H1 (cell line): ENCODE results near the gene MTX1. TPM values are rescaled to one million over a fixed set of nuclear protein-coding genes. Genes with fewer than 3 reads are reported as not detected.

Experiments
- CTCF ChIA-PET: fragments of 300-600 bp; sonication (Branson Sonifier 250); formaldehyde crosslinking; loops from one replicate; lab custom pipeline; 2021; ENCODE audit not compliant: partially characterized antibody; lab: Charles Lee
- POLR2A ChIA-PET: fragments of 300-600 bp; sonication (Branson Sonifier 250); formaldehyde crosslinking; loops from one replicate; lab custom pipeline; 2021; ENCODE audit warnings: inconsistent platforms; ENCODE audit not compliant: partially characterized antibody; lab: Charles Lee
- DNase-seq, 2 experiments: peaks; one replicate each; pipeline versions ENCODE4 v3.0.0 to v3.0.0-alpha.2; 2010 to 2022; ENCODE audit warnings: low spot score in 2 of 2, low read depth in 1 of 2, mixed read lengths in 1 of 2
- FAIRE-seq: peaks from 2 replicates; lab custom pipeline; 2011; peaks lifted over from hg19 to GRCh38; lab: Jason Lieb, UNC
- H2AFZ ChIP-seq: 2 replicates; pipeline ENCODE4 v1.8.1; 2012; ENCODE audit warnings: low read length, inconsistent platforms
- H2AK5ac ChIP-seq: 2 replicates; pipeline ENCODE4 v1.6.1; 2013; ENCODE audit warnings: low read depth, low read length
- H2BK120ac ChIP-seq: replicated peaks from 2 replicates; pipeline ENCODE3; 2013; ENCODE audit warnings: low read depth, low read length, inconsistent platforms
- H2BK12ac ChIP-seq: 2 replicates; pipeline ENCODE4 v1.6.1; 2013; ENCODE audit warnings: low read depth, low read length
- H2BK15ac ChIP-seq: 2 replicates; pipeline ENCODE4 v1.6.1; 2013; ENCODE audit warnings: low read length
- H2BK20ac ChIP-seq: 2 replicates; pipeline ENCODE4 v1.6.1; 2013; ENCODE audit warnings: low read length
- H2BK5ac ChIP-seq: 2 replicates; pipeline ENCODE4 v1.6.1; 2013; ENCODE audit warnings: low read depth, low read length
- H3K14ac ChIP-seq: 2 replicates; pipeline ENCODE4 v1.6.1; 2013; ENCODE audit warnings: inconsistent platforms; ENCODE audit not compliant: insufficient read length
- H3K18ac ChIP-seq: 2 replicates; pipeline ENCODE4 v1.6.1; 2013; ENCODE audit warnings: low read length; ENCODE audit errors: extremely low read depth
- H3K23ac ChIP-seq: 2 replicates; pipeline ENCODE4 v1.6.1; 2013; ENCODE audit warnings: inconsistent platforms; ENCODE audit not compliant: insufficient read length
- H3K23me2 ChIP-seq: 2 replicates; pipeline ENCODE4 v1.6.1; 2013; ENCODE audit warnings: low read depth, low read length
- H3K27ac ChIP-seq: 2 replicates; pipeline ENCODE4 v1.6.1; 2011; ENCODE audit warnings: low read depth, low read length, inconsistent platforms
- H3K27me3 ChIP-seq, 4 experiments: replicated peaks in 1 of 4; 1 replicate in 1 of 4; 2 replicates in 3 of 4; pipeline versions ENCODE4 v1.6.1 to v1.8.1; 2011 to 2013; ENCODE audit warnings: low read length in 3 of 4, mild to moderate bottlenecking in 3 of 4, inconsistent platforms in 2 of 4, mixed read lengths in 2 of 4, moderate library complexity in 1 of 4; ENCODE audit not compliant: control insufficient read depth in 3 of 4, insufficient read depth in 3 of 4; ENCODE audit errors: extremely low read depth in 1 of 4
- H3K36me3 ChIP-seq, 4 experiments: 2 replicates each; pipeline versions ENCODE4 v1.6.1 to v1.8.1; 2011 to 2013; ENCODE audit warnings: mild to moderate bottlenecking in 4 of 4, low read length in 3 of 4, moderate library complexity in 2 of 4, control low read depth in 1 of 4, inconsistent platforms in 1 of 4; ENCODE audit not compliant: insufficient read depth in 4 of 4, control insufficient read depth in 2 of 4
- H3K4ac ChIP-seq: replicated peaks from 2 replicates; pipeline ENCODE3; 2013; ENCODE audit warnings: low read length, low read depth, mixed read lengths, inconsistent platforms; ENCODE audit not compliant: insufficient read length
- H3K4me1 ChIP-seq, 4 experiments: replicated peaks in 1 of 4; 1 replicate in 1 of 4; 2 replicates in 3 of 4; pipeline versions ENCODE4 v1.6.1 to v1.8.1; 2011 to 2013; ENCODE audit warnings: low read length in 3 of 4, inconsistent platforms in 2 of 4, mixed read lengths in 1 of 4; ENCODE audit not compliant: insufficient read depth in 4 of 4, control insufficient read depth in 3 of 4
- H3K4me2 ChIP-seq, 2 experiments: 2 replicates each; pipeline versions ENCODE4 v1.6.1 to v1.8.1; 2011 to 2013; ENCODE audit warnings: low read depth in 2 of 2, low read length in 2 of 2, control low read depth in 1 of 2, inconsistent platforms in 1 of 2, mild to moderate bottlenecking in 1 of 2; ENCODE audit not compliant: insufficient read depth in 1 of 2
- H3K4me3 ChIP-seq, 4 experiments: fragments of 200-600, 300-600 bp in 1 of 4; sonication (generic), shearing (Covaris generic), sonication (Bioruptor Twin) in 1 of 4; 2 replicates each; pipeline versions ENCODE4 v1.5.1 to v1.8.1; 2011 to 2016; ENCODE audit warnings: low read length in 4 of 4, low read depth in 3 of 4, control low read depth in 2 of 4, inconsistent platforms in 2 of 4, mild to moderate bottlenecking in 2 of 4, mixed read lengths in 1 of 4, moderate library complexity in 1 of 4; ENCODE audit not compliant: insufficient read depth in 2 of 4; ENCODE audit errors: extremely low read depth in 1 of 4
- H3K56ac ChIP-seq: replicated peaks from 2 replicates; pipeline ENCODE3; 2013; ENCODE audit warnings: low read depth, mild to moderate bottlenecking, mixed read lengths, low read length, inconsistent platforms; ENCODE audit not compliant: insufficient read length
- H3K79me1 ChIP-seq: 2 replicates; pipeline ENCODE4 v1.6.1; 2013; ENCODE audit warnings: low read depth, low read length, control low read depth
- H3K79me2 ChIP-seq, 2 experiments: 2 replicates each; pipeline versions ENCODE4 v1.6.1 to v1.8.1; 2012 to 2013; ENCODE audit warnings: low read length in 2 of 2, mild to moderate bottlenecking in 2 of 2, inconsistent platforms in 1 of 2; ENCODE audit not compliant: insufficient read depth in 2 of 2, control insufficient read depth in 1 of 2
- H3K9ac ChIP-seq, 4 experiments: replicated peaks in 1 of 4; 1 replicate in 1 of 4; 2 replicates in 3 of 4; pipeline versions ENCODE4 v1.6.1 to v1.8.1; 2011 to 2013; ENCODE audit warnings: low read depth in 3 of 4, low read length in 3 of 4, control low read depth in 2 of 4, mild to moderate bottlenecking in 2 of 4, moderate library complexity in 2 of 4, inconsistent platforms in 1 of 4; ENCODE audit errors: extremely low read depth in 1 of 4
- H3K9me3 ChIP-seq, 2 experiments: 2 replicates each; pipeline versions ENCODE4 v1.6.1 to v1.8.1; 2012 to 2013; ENCODE audit warnings: mild to moderate bottlenecking in 2 of 2, moderate library complexity in 2 of 2, control low read depth in 1 of 2, inconsistent platforms in 1 of 2, low read depth in 1 of 2, low read length in 1 of 2, mixed read lengths in 1 of 2; ENCODE audit not compliant: insufficient read depth in 2 of 2
- H4K20me1 ChIP-seq, 2 experiments: replicated peaks in 1 of 2; 2 replicates each; pipeline versions ENCODE3 to v1.8.1; 2011 to 2013; ENCODE audit warnings: inconsistent platforms in 2 of 2, low read length in 2 of 2, mild to moderate bottlenecking in 1 of 2; ENCODE audit not compliant: insufficient read depth in 2 of 2, control insufficient read depth in 1 of 2
- H4K5ac ChIP-seq: 2 replicates; pipeline ENCODE4 v1.6.1; 2013; ENCODE audit warnings: low read length, low read depth, mixed read lengths, inconsistent platforms; ENCODE audit not compliant: insufficient read length
- H4K8ac ChIP-seq: 2 replicates; pipeline ENCODE4 v1.8.0; 2013; ENCODE audit warnings: mild to moderate bottlenecking, moderate library complexity, low read length, inconsistent platforms; ENCODE audit not compliant: insufficient read depth; ENCODE audit errors: extremely low read depth
- H4K91ac ChIP-seq: replicated peaks from 2 replicates; pipeline ENCODE3; 2013; ENCODE audit warnings: low read length, mixed read lengths, inconsistent platforms; ENCODE audit not compliant: insufficient read length
- CBX5 ChIP-seq: fragments of 300-800, 300-1000 bp; sonication (generic); IDR thresholded peaks from 2 replicates; pipeline ENCODE4 v1.7.1; 2016; ENCODE audit warnings: antibody characterized with exemption, low read length, low read depth
- CEBPB ChIP-seq: IDR thresholded peaks from 2 replicates; pipeline ENCODE4 v1.6.1; 2012; ENCODE audit warnings: low read depth, low read length
- CTCF ChIP-seq, 3 experiments: IDR thresholded peaks; 1 replicate in 2 of 3; 2 replicates in 1 of 3; pipeline versions ENCODE4 v1.5.1 to v1.6.1; 2011; ENCODE audit warnings: low read length in 3 of 3, mild to moderate bottlenecking in 3 of 3, inconsistent platforms in 2 of 3, low read depth in 1 of 3, moderate library complexity in 1 of 3; ENCODE audit not compliant: insufficient read depth in 1 of 3; ENCODE audit errors: control extremely low read depth in 1 of 3
- EP300 ChIP-seq, 2 experiments: IDR thresholded peaks; 1 replicate in 1 of 2; 2 replicates in 1 of 2; pipeline ENCODE4 v1.6.1; 2011 to 2012; ENCODE audit warnings: low read depth in 2 of 2, low read length in 2 of 2, mild to moderate bottlenecking in 2 of 2, borderline replicate concordance in 1 of 2, inconsistent platforms in 1 of 2, moderate library complexity in 1 of 2
- KDM4A ChIP-seq: IDR thresholded peaks from one replicate; pipeline ENCODE4 v1.7.1; 2012; ENCODE audit warnings: low read depth, mild to moderate bottlenecking, moderate library complexity, low read length, inconsistent platforms; ENCODE audit not compliant: severe bottlenecking
- POLR2A ChIP-seq, 2 experiments: IDR thresholded peaks; 1 replicate in 1 of 2; 2 replicates in 1 of 2; pipeline ENCODE4 v1.6.1; 2011; ENCODE audit warnings: low read depth in 2 of 2, low read length in 2 of 2, mild to moderate bottlenecking in 2 of 2; ENCODE audit errors: control extremely low read depth in 1 of 2
- RAD21 ChIP-seq, 2 experiments: IDR thresholded peaks in 1 of 2; conservative IDR thresholded peaks in 1 of 2; 2 replicates each; pipeline ENCODE4 v1.6.1; 2011; ENCODE audit warnings: low read depth in 2 of 2, low read length in 2 of 2, improper control_type of control experiment in 1 of 2, inconsistent platforms in 1 of 2, mild to moderate bottlenecking in 1 of 2, moderate library complexity in 1 of 2
- RNF2 ChIP-seq: fragments of 200-900, 300-1000 bp; sonication (generic); IDR thresholded peaks from 2 replicates; pipeline ENCODE4 v1.7.1; 2016; ENCODE audit warnings: borderline replicate concordance, low read depth, mild to moderate bottlenecking, antibody characterized with exemption, low read length; ENCODE audit not compliant: poor library complexity, severe bottlenecking; ENCODE audit errors: missing control alignments
- TBP ChIP-seq: IDR thresholded peaks from 2 replicates; pipeline ENCODE4 v1.6.1; 2011; ENCODE audit warnings: low read depth, low read length, improper control_type of control experiment
- WGBS, 2 experiments: shearing (Covaris generic) in 1 of 2; methylation state at CpG; one replicate each; pipeline versions ENCODE4 v1.1.6 to v1.1.7; 2013 to 2015; ENCODE audit warnings: low lambda C conversion rate in 2 of 2, mixed read lengths in 2 of 2, inconsistent platforms in 1 of 2, low coverage in 1 of 2, missing lambda C conversion rate in 1 of 2; ENCODE audit not compliant: insufficient replicate concordance in 2 of 2, insufficient coverage in 1 of 2, insufficient read length in 1 of 2; ENCODE audit errors: extremely low coverage in 1 of 2, missing lambda C conversion rate in 1 of 2; 5-methylcytosine and 5-hydroxymethylcytosine counted together
- polyA plus RNA-seq, 7 experiments: library from polyadenylated mRNA; depleted of rRNA in 3 of 7; stranded (reverse) in 5 of 7; unstranded in 2 of 7; fragments of >200 nt in 5 of 7; fragments of 200-250 nt in 2 of 7; gene quantifications; 1 replicate in 5 of 7; 2 replicates in 1 of 7; 4 replicates in 1 of 7; pipeline versions ENCODE4 v1.2.1 to v1.2.3, GENCODE V29; 2011 to 2013; ENCODE audit warnings: missing spikeins in 2 of 7, mixed read lengths in 2 of 7
- total RNA-seq: library from RNA; stranded (reverse); fragmentation: NEBNext Ultra II Directional; extraction: Animal tissue kit (Norgen Biotek cat#: 25700); gene quantifications from 2 replicates; pipeline ENCODE4 v1.2.1, GENCODE V29; 2021

MTX1 gene
- total and polyA plus RNA-seq, 2 of the 8 experiments (the other 6 are each of a cell fraction or from before 2014, with no cell fraction given) = 47.9 to 131 TPM

- CTCF ChIA-PET = interaction anchor here (3.3 to 15.2 kb wide), 5 partner anchors 11 to 69 kb away, joined by 16 to 227 read pairs (median 21); partner anchors contain the start of genes CLK2, FDPS and RUSC1
- Histone ChIP-seq H3K27ac (no peak overlapping the region), H3K9ac (no peak overlapping the region)
These were observed 44.7 kb downstream of the MTX1 start for GRCh38 chr1:155253208-155253607.

More at GRCh38 chr1:155253208-155253607, 44.7 kb downstream of the MTX1 start:
- no peak overlapping the region for H4K91ac ChIP-seq
- H3K23me2 ChIP-seq = peaks cover 12% of the 10 kb centered on the region; the same call in 1 of the 2 replicates
- no peak overlapping the region for H2BK120ac ChIP-seq
- H3K18ac ChIP-seq = no peak overlapping the region
- H3K36me3 ChIP-seq = no peaks in the 10 kb centered on the region; a peak in 1 of 8 replicates
- H2BK12ac ChIP-seq = no peak overlapping the region; the same call in 1 of the 2 replicates
- H3K4me2 ChIP-seq = peak overlapping the region in 1 of 2 experiments; percentile 79; a peak in 1 of 4 replicates
- H2AK5ac ChIP-seq = no peak overlapping the region
- H3K4me1 ChIP-seq = peaks cover 0 to 26% (median 16%) of the 10 kb centered on the region in 4 experiments; a peak in 6 of 7 replicates
- POLR2A ChIA-PET = interaction anchor here (0.9 to 7.1 kb wide), 4 partner anchors 8 to 69 kb away, joined by 3 to 48 read pairs (median 17); partner anchors contain the start of genes CLK2 and SCAMP3
- no peak for FAIRE-seq
- H3K4me3 ChIP-seq = no peak overlapping the region
- H2BK15ac ChIP-seq = peak overlapping the region; percentile 20; the same call in 1 of the 2 replicates
- H3K9me3 ChIP-seq = no peaks in the 10 kb centered on the region
- no peak overlapping the region for H3K4ac ChIP-seq
- no peak overlapping the region; the same call in 1 of the 2 replicates for H4K8ac ChIP-seq
- no peak overlapping the region for H3K23ac ChIP-seq
- H4K20me1 ChIP-seq = peaks cover 0 to 9% of the 10 kb centered on the region in 2 experiments
- TF ChIP-seq CBX5 = no peak
- TF ChIP-seq CTCF (IDR thresholded peaks at IDR 0.05; ENCODE audit: control extremely low read depth in 1 of 3, insufficient read depth in 1 of 3, low read depth in 1 of 3, low read length in 3 of 3) = peak in 2 of 3 experiments; percentile 1 to 32; a peak in 3 of 4 replicates
- TF ChIP-seq KDM4A = no peak
- TF ChIP-seq EP300 (IDR thresholded peaks at IDR 0.05; ENCODE audit: borderline replicate concordance in 1 of 2, low read depth in 2 of 2, low read length in 2 of 2) = no peak
- no peak for TF ChIP-seq TBP
- TF ChIP-seq RAD21 (IDR thresholded peaks at IDR 0.05 in 1 of 2, conservative IDR thresholded peaks at IDR 0.05 in 1 of 2; ENCODE audit: low read depth in 2 of 2, low read length in 2 of 2) = 0 out of 4 replicates have a peak, but pooled peaks of 1 of the 2 experiments have one; percentile 7
- no peak for TF ChIP-seq RNF2
- no peak for TF ChIP-seq POLR2A (IDR thresholded peaks at IDR 0.05; ENCODE audit: control extremely low read depth in 1 of 2, low read depth in 2 of 2, low read length in 2 of 2)
- no peak for TF ChIP-seq CEBPB
- TF ChIP-seq, all 59 proteins: peak for 2
- H3K56ac ChIP-seq = no peak overlapping the region
- H3K14ac ChIP-seq = no peak overlapping the region
- H2BK20ac ChIP-seq = no peak overlapping the region
- no peaks in the 10 kb centered on the region for H3K79me1 ChIP-seq
- H4K5ac ChIP-seq = no peak overlapping the region
- 0 out of 4 replicates have a peak, but pooled peaks cover 0 to 3% of the 10 kb centered on the region in 2 experiments for H3K79me2 ChIP-seq
- no peaks in the 10 kb centered on the region for H3K27me3 ChIP-seq
- H2AFZ ChIP-seq = no peak overlapping the region
- DNase-seq = no peak
- no peak overlapping the region for H2BK5ac ChIP-seq
- WGBS, 2 experiments = 85% methylated on average over 5 of the region's 5 CpGs; no CpG with 5 or more reads in 1 of the 2 experiments
